NCI-H345 treated with DMSO at 0.1 percent for 48 hours (cell line): ENCODE measurements around the gene DNAAF2.
"Not testable (repeated sequence)": the region's sequence is repeated elsewhere in the genome, so short reads cannot be mapped to it uniquely, and the experiment has no call there.

ENCODE experiments used
- DNase-seq: peaks from one replicate; lab custom pipeline; 2025; ENCODE audit not compliant: unreplicated experiment; lab: John Stamatoyannopoulos, UW

DNAAF2 gene

GRCh38 chr14:49634547-49635334, at the start of gene DNAAF2:
Gene DNAAF2, minus strand, starts transcription at chr14:49635244. Its CDS starts 95 bp downstream, at chr14:49635149.
- peak; percentile 18 for DNase-seq

- no peak for DNase-seq
Observed at GRCh38 chr14:49679271-49679670, 44.2 kb upstream of the DNAAF2 start.

- DNase-seq: no peak
Observed at GRCh38 chr14:49677643-49678042, 42.6 kb upstream of the DNAAF2 start.

- DNase-seq: no peak
Observed at GRCh38 chr14:49673586-49673985, 38.5 kb upstream of the DNAAF2 start.

- no peak for DNase-seq
Observed at GRCh38 chr14:49670475-49670874, 35.4 kb upstream of the DNAAF2 start.

GRCh38 chr14:49659526-49660455, 24.7 kb upstream of the DNAAF2 start:
- DNase-seq: no peak

- DNase-seq: not testable (repeated sequence)
Observed at GRCh38 chr14:49657500-49657899, 22.5 kb upstream of the DNAAF2 start.

GRCh38 chr14:49654511-49654910, 19.5 kb upstream of the DNAAF2 start:
- DNase-seq: no peak

GRCh38 chr14:49653508-49653907, 18.5 kb upstream of the DNAAF2 start:
- no peak for DNase-seq

GRCh38 chr14:49642163-49642562, 7.1 kb upstream of the DNAAF2 start:
- DNase-seq: no peak

GRCh38 chr14:49641697-49642129, 6.7 kb upstream of the DNAAF2 start:
- no peak for DNase-seq

GRCh38 chr14:49640540-49641417, 5.7 kb upstream of the DNAAF2 start:
- no peak for DNase-seq

GRCh38 chr14:49637534-49638078, 2.6 kb upstream of the DNAAF2 start:
- no peak for DNase-seq

- no peak for DNase-seq
Observed at GRCh38 chr14:49636866-49637265, 1.8 kb upstream of the DNAAF2 start.

- DNase-seq: peak; percentile 86
Observed at GRCh38 chr14:49633640-49634546, 1.2 kb downstream of the DNAAF2 start.

GRCh38 chr14:49623941-49624839, 10.9 kb downstream of the DNAAF2 start:
- DNase-seq: no peak

GRCh38 chr14:49623387-49623786, 11.7 kb downstream of the DNAAF2 start:
- no peak for DNase-seq

GRCh38 chr14:49622022-49622607, 12.9 kb downstream of the DNAAF2 start:
- no peak for DNase-seq
